HG03066 (cell line): ENCODE results near the gene POLA1.
"Not testable (repeated sequence)": the region's sequence is repeated elsewhere in the genome, so short reads cannot be mapped to it uniquely, and the experiment has no call there.

ENCODE experiments used
- ATAC-seq: cut with Tn5 transposase; IDR thresholded peaks from one replicate; pipeline ENCODE4 v1.9.1; 2021; ENCODE audit warnings: low read depth; ENCODE audit not compliant: unreplicated experiment

Gene POLA1

DNA sequence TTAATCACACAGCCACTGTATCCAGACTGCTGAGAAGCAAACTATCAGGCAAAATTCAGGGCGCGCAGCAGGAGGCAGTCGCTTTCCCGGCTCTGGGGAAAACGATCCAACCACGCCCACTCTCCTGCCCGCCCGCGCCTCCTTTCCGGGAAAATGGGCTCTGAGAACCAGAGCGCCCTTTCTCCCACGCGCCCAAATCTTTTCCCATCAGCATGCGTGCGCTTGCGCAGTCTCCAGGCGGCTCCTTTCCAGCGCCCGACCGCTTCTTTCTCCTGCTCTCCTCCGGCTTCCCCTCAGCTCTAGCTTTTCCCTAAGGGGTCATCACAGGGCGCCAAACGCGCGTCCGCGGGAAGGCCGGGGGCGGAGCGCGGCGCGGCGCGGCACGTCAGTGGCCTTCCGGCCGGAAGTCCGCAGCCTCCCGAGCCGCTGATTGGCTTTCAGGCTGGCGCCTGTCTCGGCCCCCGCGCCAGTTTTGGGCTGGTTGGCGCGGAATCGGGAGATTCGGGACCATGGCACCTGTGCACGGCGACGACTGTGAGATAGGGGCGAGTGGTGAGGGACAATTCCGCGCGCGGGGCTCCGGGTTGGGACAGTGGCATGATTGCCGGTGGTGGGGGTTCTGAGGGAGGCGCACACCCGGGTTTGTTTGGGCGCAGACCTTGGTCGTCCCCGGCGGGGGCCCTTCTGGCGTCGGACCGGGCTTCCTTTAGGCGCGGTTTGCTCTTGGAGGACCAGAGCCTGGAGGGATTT lies at the start of gene POLA1:
Gene POLA1, plus strand, starts transcription at position 466 of the 750 bp plus-strand sequence. Its CDS starts 44 bp downstream, at position 510.
- ATAC-seq = peak; percentile 94

- no peak for ATAC-seq
Observed at GRCh38 chrX:24646006-24646405, 47.7 kb upstream of the POLA1 start.

GRCh38 chrX:24646745-24647182 lies 47.0 kb upstream of the POLA1 start:
- no peak for ATAC-seq

DNA sequence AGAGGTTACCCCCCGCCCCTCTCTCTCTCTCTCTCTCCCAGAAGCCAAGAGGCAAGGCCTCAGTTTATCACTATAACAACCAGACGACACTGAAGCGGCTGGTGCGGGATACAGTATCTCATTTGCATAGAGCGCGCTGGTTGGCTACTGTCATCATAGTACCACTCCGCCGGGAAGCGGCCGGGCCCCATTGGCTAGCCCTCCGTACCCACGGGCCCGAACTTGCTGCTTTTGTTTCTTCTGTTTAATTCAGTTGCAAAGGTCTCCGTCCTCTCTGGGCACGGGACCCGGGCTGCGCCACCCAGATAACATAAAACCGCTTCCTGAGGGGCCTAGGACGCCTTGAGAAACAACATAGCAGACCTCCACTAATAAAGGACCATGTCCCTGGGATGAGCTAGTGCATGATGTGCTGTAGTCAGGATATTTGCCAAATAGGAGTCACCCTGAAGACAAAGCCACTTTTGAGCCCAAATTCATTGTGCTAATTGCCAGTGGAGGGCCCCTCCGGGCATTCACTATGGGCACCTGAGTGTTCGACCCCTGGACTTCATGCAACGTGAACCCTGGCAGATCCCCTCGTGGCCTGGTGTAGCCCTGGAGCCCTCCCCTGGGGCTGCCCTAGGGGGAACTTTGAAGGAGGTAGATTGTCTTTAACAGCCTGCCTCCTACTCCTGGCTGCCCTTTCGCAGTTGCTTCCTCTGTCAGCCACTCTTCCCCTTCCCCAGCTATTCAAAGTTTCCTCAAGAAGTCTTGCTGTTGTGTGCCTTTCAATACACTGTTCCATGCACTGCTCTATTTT lies 46.3 kb upstream of the POLA1 start, which contains the start of gene PCYT1B:
Gene PCYT1B, minus strand, starts transcription at position 91 of the 802 bp plus-strand sequence. CDS start 242 bp downstream, outside the sequence.
- peak; percentile 84 for ATAC-seq

DNA sequence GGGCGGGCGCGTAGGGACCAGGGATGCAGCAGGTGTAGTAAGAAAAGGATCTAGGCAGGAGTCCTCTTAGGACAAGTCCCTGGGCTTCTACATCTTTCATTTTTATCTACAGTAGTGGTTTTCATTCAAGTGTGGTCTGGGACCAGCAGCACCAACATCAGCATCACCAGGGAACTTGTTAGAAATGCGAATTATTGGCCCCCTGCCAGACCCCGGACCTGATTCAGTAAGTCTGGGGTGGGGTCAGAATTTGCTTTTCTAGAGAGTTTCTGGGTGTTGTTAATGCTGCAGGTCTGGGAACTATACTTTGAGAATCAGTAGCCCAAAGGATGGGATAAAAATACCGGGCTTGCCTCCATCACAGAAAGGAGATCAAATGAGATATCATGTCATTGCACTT lies 45.2 kb upstream of the POLA1 start:
- ATAC-seq = no peak

DNA sequence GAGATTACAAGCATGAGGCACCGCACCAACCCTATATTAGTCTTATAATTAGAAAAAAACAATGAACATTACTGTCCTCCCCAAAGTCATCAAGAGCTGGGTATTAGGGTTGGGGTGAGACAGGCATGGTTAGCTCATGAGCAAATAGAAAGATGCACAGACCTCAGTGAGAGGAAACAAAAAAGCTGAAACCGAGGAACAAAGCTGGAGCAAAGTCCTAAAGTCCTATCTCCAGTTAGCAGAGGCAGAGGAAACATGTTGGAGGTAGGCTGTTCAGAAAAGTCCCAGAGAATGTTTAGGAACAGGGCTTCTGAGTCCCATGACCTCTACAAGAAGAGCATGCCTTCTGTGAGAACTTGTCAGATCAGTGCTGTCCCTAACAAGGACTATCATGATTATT lies 41.9 kb upstream of the POLA1 start:
- no peak for ATAC-seq

DNA sequence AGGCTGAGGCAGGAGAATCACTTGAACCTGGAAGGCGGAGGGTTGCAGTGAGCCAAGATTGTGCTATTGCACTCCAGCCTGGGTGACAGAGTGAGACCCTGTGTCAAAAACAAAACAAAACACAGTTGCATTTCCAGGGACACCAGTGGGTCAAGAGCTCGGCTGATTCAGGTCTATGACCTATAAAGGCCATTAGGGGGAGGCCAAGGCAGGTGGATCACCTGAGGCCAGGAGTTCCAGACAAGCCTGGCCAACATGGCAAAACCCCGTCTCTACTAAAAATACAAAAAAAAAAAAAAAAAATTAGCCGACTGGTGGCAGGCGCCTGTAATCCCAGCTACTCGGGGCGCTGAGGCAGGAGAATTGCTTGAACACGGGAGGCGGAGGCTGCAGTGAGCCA lies 38.0 kb upstream of the POLA1 start:
- ATAC-seq = not testable (repeated sequence)

DNA sequence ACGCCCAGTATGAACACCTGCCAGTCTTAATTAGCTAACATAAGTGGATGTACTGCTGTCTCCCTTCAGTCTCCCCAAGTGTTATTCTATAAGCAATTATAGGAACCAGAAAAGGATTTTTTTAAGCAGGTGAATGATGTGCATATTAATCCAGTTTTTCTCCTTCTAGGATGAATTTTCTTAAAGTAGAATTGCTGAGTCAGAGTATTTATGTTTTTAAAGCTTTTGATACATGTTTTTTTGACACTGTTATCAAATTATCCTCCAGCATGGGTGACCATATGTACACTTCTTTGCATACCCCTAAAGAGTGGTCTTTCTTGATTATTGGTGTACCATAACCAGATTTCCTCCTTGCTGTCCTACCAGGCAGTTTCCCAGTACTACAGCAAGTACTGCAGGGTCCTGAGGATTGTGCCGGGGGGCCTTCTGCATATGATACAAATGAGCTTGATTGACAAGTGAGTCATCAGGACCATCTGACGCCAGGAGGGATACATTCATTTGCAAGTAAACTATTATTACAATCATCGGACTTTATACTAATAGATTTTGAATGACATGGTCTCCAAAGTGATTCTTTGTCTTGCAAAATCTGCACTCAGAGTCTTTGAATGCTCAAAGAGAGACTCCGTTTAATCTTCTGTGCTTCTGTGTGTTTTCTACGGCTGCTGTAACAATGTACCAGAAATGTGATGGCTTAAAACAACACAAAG lies 35.9 kb upstream of the POLA1 start:
- ATAC-seq = no peak

- no peak for ATAC-seq
Observed at GRCh38 chrX:24658421-24658820, 35.3 kb upstream of the POLA1 start.

GRCh38 chrX:24659106-24659505 lies 34.6 kb upstream of the POLA1 start:
- no peak for ATAC-seq

DNA sequence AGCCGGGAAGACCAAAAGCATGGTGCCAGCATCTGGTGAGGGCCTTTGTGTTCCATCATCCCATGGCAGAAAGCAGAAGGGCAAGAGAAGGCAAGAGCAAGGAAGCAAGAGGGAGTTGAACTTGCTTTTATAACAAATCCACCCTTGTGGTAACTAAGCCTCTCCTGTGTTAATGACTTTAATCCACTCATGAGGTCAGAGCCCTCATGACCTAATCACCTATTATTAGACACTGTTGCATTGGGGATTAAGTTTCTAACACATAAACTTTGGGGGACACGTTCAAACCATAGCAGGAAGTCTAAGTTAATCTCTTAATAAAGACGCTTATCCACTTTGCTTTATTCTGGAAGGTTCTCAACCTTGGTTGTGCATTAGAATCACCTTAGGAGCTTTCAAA lies 34.1 kb upstream of the POLA1 start:
- no peak for ATAC-seq

DNA sequence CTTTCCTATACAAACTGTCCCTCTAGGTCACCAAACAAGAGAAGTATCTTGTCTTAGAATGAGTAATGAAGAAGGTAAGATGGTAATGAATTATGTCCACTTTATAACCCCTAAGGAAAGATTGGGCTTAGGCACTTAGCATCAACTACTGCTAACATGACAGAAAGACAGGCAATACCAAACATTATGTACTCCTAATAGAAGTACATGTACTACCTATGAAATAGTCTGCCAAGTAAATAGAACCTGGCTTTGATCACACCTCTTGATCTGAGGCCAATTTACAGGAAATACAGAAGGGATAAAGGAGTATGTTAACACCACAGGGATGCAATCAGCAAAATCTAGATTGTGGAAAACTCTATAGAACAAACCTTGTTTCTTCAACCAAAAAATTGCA lies 32.4 kb upstream of the POLA1 start:
- ATAC-seq = no peak

DNA sequence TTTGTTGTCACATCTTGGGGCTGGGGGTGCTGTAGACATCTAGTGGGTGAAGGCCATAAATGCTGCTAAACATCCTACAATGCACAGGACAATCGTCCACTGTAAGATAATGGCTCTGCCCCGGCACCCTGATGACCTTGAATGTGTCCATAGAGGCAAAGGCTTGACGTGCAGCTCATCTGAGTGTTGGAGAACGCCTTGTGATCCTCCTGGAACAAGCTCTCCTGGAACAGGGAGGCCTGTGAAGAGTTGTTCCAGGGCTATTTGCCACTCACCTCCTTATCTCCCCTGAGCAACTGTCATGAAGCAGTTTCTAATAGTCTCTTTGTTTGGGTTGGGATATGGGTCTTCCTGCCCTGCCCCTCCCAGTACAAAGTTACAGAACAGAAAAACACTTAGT lies 31.4 kb upstream of the POLA1 start:
- no peak for ATAC-seq

GRCh38 chrX:24668111-24668510 lies 25.6 kb upstream of the POLA1 start:
- no peak for ATAC-seq

GRCh38 chrX:24672701-24673190 lies 21.0 kb upstream of the POLA1 start:
- ATAC-seq = no peak

GRCh38 chrX:24673424-24673823 lies 20.3 kb upstream of the POLA1 start:
- no peak for ATAC-seq

- ATAC-seq = no peak
Observed at GRCh38 chrX:24676403-24677024, 17.2 kb upstream of the POLA1 start.

DNA sequence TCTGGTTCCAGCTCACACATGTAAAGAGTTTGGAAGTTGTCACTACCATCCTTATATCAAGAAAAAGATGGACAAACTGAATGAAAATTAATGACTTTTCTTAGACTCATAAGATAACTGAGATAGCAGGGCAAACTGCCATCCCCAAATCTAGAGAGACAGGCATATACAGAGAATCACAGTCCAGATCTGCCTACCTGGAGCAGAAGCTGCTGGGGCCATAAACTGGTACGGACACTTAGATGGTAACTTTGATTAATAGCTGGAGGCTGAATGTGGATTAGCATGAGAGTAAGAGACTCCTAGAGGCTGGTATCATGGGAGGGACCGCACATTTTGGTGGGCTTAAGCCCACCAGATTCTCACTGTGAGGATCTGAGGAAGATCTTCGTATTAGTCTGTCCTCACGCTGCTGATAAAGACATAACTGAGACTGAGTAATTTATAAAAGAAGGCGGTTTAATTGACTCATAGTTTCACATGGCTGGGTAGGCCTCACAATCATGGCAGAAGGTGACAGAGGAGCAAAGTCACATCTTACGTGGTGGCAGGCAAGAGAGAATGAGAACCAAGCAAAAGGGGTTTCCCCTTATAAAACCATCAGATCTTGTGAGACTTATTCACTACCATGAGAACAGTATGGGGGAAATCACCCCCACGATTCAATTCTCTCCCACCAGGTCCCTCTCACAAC lies 10.8 kb upstream of the POLA1 start:
- no peak for ATAC-seq

- no peak for ATAC-seq
Observed at GRCh38 chrX:24684048-24684447, 9.7 kb upstream of the POLA1 start.

GRCh38 chrX:24692305-24692704 lies 1.4 kb upstream of the POLA1 start:
- no peak for ATAC-seq
